GM19463 (cell line): Measurements from ENCODE around the gene KCNC4.

Experiments used
- ATAC-seq: cut with Tn5 transposase; IDR thresholded peaks from one replicate; pipeline ENCODE4 v1.9.1; 2021; ENCODE audit warnings: mild to moderate bottlenecking, moderate library complexity; ENCODE audit not compliant: unreplicated experiment

Gene KCNC4

GRCh38 chr1:110188035-110188618 is 22.0 kb upstream of the KCNC4 start:
- ATAC-seq, result no peak

GRCh38 chr1:110189181-110189580 is 20.9 kb upstream of the KCNC4 start:
- no peak for ATAC-seq

GRCh38 chr1:110190282-110190929 is 19.7 kb upstream of the KCNC4 start:
- no peak for ATAC-seq

GRCh38 chr1:110192541-110192940 is 17.6 kb upstream of the KCNC4 start:
- no peak for ATAC-seq

GRCh38 chr1:110195196-110195595 is 14.9 kb upstream of the KCNC4 start:
- ATAC-seq, result no peak

- ATAC-seq, result peak; percentile 50
Measured at GRCh38 chr1:110196917-110197765, 13.0 kb upstream of the KCNC4 start.

GRCh38 chr1:110197905-110198629 is 12.0 kb upstream of the KCNC4 start:
- ATAC-seq, result no peak

- no peak for ATAC-seq
Measured at GRCh38 chr1:110198746-110199145, 11.4 kb upstream of the KCNC4 start.

GRCh38 chr1:110200190-110200589 is 9.9 kb upstream of the KCNC4 start:
- no peak for ATAC-seq

GRCh38 chr1:110200666-110201065 is 9.4 kb upstream of the KCNC4 start:
- no peak for ATAC-seq

- no peak for ATAC-seq
Measured at GRCh38 chr1:110201157-110201825, 8.8 kb upstream of the KCNC4 start.

GRCh38 chr1:110203021-110203661 is 7.0 kb upstream of the KCNC4 start:
- ATAC-seq, result no peak

GRCh38 chr1:110205156-110205555 is 5.0 kb upstream of the KCNC4 start:
- ATAC-seq, result no peak

GRCh38 chr1:110205591-110206155 is 4.4 kb upstream of the KCNC4 start:
- ATAC-seq, result no peak

- ATAC-seq, result no peak
Measured at GRCh38 chr1:110206261-110206920, 3.7 kb upstream of the KCNC4 start.

- no peak for ATAC-seq
Measured at GRCh38 chr1:110207831-110208230, 2.3 kb upstream of the KCNC4 start.

- no peak for ATAC-seq
Measured at GRCh38 chr1:110208916-110209645, 1.0 kb upstream of the KCNC4 start.

GRCh38 chr1:110210604-110211495 is 736 bp downstream of the KCNC4 start:
- no peak for ATAC-seq
